Measurements from ENCODE around the gene PKD2L1. TPM values are rescaled to one million over a fixed set of nuclear protein-coding genes. Genes with fewer than 3 reads are reported as not detected.

PKD2L1 gene
- total RNA-seq, 1 experiment from 2014 or later: not detected

GRCh38 chr10:100362570-100363496 lies 32.8 kb upstream of the PKD2L1 start:
- Histone ChIP-seq H3K4me1 (ENCODE audit: insufficient read depth, low read length) (peaks cover 20% of the 10 kb centered on the region), H4K20me1 (ENCODE audit: low read length) (no peaks in the 10 kb centered on the region), H2AFZ (ENCODE audit: low read length) (no peak overlapping the region), H3K9me3 (ENCODE audit: low read length) (no peaks in the 10 kb centered on the region), H3K9ac (ENCODE audit: low read length) (no peak overlapping the region), H3F3A (ENCODE audit: low read length, unreplicated experiment) (no peaks in the 10 kb centered on the region), H3K36me3 (ENCODE audit: low read depth, low read length) (peaks cover 14% of the 10 kb centered on the region), H3K9me2 (replicated peaks; ENCODE audit: low read length) (no peaks in the 10 kb centered on the region), H3K4me2 (ENCODE audit: low read length) (no peak overlapping the region), H3K4me3 (ENCODE audit: low read length) (no peak overlapping the region), H3K79me2 (ENCODE audit: low read length) (no peaks in the 10 kb centered on the region), H3K27ac (ENCODE audit: low read length) (no peak overlapping the region), H3K27me3 (ENCODE audit: low read length) (no peaks in the 10 kb centered on the region)
- ChIA-PET CTCF (no interaction called here), POLR2A (ENCODE audit: unreplicated experiment) (interaction anchor here (1.3 kb wide), 1 partner anchor 12 kb away, joined by 4 read pairs; no protein-coding TSS in a partner anchor)
- BruUV-seq (replicated peaks): no TSS peak
- intact Hi-C loops (cut with micrococcal nuclease): no loop called here
- no peak for DNase-seq
- TF ChIP-seq CTCF (conservative IDR thresholded peaks at IDR 0.05; ENCODE audit: low read depth, low read length): no peak
- no peak for TF ChIP-seq EZH2 (IDR thresholded peaks at IDR 0.05; ENCODE audit: low read length, unreplicated experiment)
- no peak for TF ChIP-seq EZH2phosphoT487 (IDR thresholded peaks at IDR 0.05; ENCODE audit: borderline replicate concordance, low read length)
- no peak for ATAC-seq

GRCh38 chr10:100360234-100360633 lies 30.2 kb upstream of the PKD2L1 start:
- intact Hi-C loops (cut with micrococcal nuclease): no loop called here
- H3K9me2 ChIP-seq (replicated peaks; ENCODE audit: low read length): no peaks in the 10 kb centered on the region
- no peak for DNase-seq
- peaks cover 16% of the 10 kb centered on the region for H3K4me1 ChIP-seq (ENCODE audit: insufficient read depth, low read length)
- H2AFZ ChIP-seq (ENCODE audit: low read length): no peak overlapping the region
- H3K27ac ChIP-seq (ENCODE audit: low read length): no peak overlapping the region
- peaks cover 29% of the 10 kb centered on the region for H3K36me3 ChIP-seq (ENCODE audit: low read depth, low read length)
- no peak overlapping the region for H3K9ac ChIP-seq (ENCODE audit: low read length)
- 0 out of 2 replicates have a peak, but pooled peaks cover 4% of the 10 kb centered on the region for H3K79me2 ChIP-seq (ENCODE audit: low read length)
- no TSS peak for BruUV-seq (replicated peaks)
- no peak overlapping the region for H3K4me2 ChIP-seq (ENCODE audit: low read length)
- no peaks in the 10 kb centered on the region for H3K27me3 ChIP-seq (ENCODE audit: low read length)
- ChIA-PET CTCF (no interaction called here), POLR2A (ENCODE audit: unreplicated experiment) (interaction anchor here (0.8 kb wide), 1 partner anchor 11 kb away, joined by 4 read pairs; no protein-coding TSS in a partner anchor)
- no peaks in the 10 kb centered on the region for H3F3A ChIP-seq (ENCODE audit: low read length, unreplicated experiment)
- no peaks in the 10 kb centered on the region for H3K9me3 ChIP-seq (ENCODE audit: low read length)
- TF ChIP-seq EZH2phosphoT487 (IDR thresholded peaks at IDR 0.05; ENCODE audit: borderline replicate concordance, low read length): no peak
- TF ChIP-seq CTCF (conservative IDR thresholded peaks at IDR 0.05; ENCODE audit: low read depth, low read length): no peak
- no peak for TF ChIP-seq EZH2 (IDR thresholded peaks at IDR 0.05; ENCODE audit: low read length, unreplicated experiment)
- H4K20me1 ChIP-seq (ENCODE audit: low read length): no peaks in the 10 kb centered on the region
- no peak overlapping the region for H3K4me3 ChIP-seq (ENCODE audit: low read length)
- ATAC-seq: no peak
